Neural progenitor cell (in vitro differentiated cells): ENCODE results near the gene PDE6D.

ENCODE experiments used
- EZH2 ChIP-seq: fragments of 200-600 bp; sonication (generic); IDR thresholded peaks from 2 replicates; pipeline ENCODE4 v1.6.1; 2017; ENCODE audit warnings: antibody characterized with exemption, mild to moderate bottlenecking, moderate library complexity
- EZH2phosphoT487 ChIP-seq: fragments of 200-600 bp; sonication (generic); IDR thresholded peaks from 2 replicates; pipeline ENCODE4 v1.6.1; 2017; ENCODE audit warnings: antibody characterized with exemption
- TF ChIP-seq, protein P1 (sequence below): fragments of 200-600 bp; sonication (generic); IDR thresholded peaks from 2 replicates; pipeline ENCODE4 v1.5.1; 2017; ENCODE audit warnings: antibody characterized with exemption, mild to moderate bottlenecking

GRCh38 chr2:231684314-231685223 is 96.5 kb downstream of the PDE6D start:
- TF ChIP-seq EZH2 (no peak), EZH2phosphoT487 (no peak)
- TF ChIP-seq, protein P1, sequence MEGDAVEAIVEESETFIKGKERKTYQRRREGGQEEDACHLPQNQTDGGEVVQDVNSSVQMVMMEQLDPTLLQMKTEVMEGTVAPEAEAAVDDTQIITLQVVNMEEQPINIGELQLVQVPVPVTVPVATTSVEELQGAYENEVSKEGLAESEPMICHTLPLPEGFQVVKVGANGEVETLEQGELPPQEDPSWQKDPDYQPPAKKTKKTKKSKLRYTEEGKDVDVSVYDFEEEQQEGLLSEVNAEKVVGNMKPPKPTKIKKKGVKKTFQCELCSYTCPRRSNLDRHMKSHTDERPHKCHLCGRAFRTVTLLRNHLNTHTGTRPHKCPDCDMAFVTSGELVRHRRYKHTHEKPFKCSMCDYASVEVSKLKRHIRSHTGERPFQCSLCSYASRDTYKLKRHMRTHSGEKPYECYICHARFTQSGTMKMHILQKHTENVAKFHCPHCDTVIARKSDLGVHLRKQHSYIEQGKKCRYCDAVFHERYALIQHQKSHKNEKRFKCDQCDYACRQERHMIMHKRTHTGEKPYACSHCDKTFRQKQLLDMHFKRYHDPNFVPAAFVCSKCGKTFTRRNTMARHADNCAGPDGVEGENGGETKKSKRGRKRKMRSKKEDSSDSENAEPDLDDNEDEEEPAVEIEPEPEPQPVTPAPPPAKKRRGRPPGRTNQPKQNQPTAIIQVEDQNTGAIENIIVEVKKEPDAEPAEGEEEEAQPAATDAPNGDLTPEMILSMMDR, result no peak
